Activated B cell treated with CpG ODN at 0.5 μM for 24 hours (primary cell): ENCODE data around the gene DDX3X. TPM values are rescaled to one million over a fixed set of nuclear protein-coding genes. Genes with fewer than 3 reads are reported as not detected.

Experiments
- ATAC-seq: fragments of 200-7000 bp; cut with Tn5 transposase; one replicate; pipeline ENCODE4 v1.10.0; 2021; ENCODE audit warnings: low read depth, mild to moderate bottlenecking, moderate library complexity
- CTCF ChIA-PET: fragments of 350-600 bp; sonication (Branson Sonifier 250); formaldehyde crosslinking; loops from one replicate; lab custom pipeline; 2021; ENCODE audit warnings: antibody characterized with exemption; lab: Charles Lee
- POLR2A ChIA-PET: fragments of 350-600 bp; sonication (Branson Sonifier 250); formaldehyde crosslinking; loops from one replicate; lab custom pipeline; 2021; ENCODE audit warnings: antibody characterized with exemption; lab: Charles Lee
- DNase-seq: peaks from one replicate; pipeline ENCODE4 v3.0.0; 2022
- H3K27ac Mint-ChIP-seq: one replicate; pipeline ENCODE4 v1.8.0; 2020; ENCODE audit warnings: mixed read lengths
- H3K27me3 Mint-ChIP-seq: one replicate; pipeline ENCODE4 v1.8.0; 2021; ENCODE audit warnings: mixed read lengths
- H3K36me3 Mint-ChIP-seq: one replicate; pipeline ENCODE4 v1.8.0; 2021; ENCODE audit warnings: low read depth, mixed read lengths
- H3K4me1 Mint-ChIP-seq: one replicate; pipeline ENCODE4 v1.8.0; 2021; ENCODE audit warnings: mixed read lengths
- H3K4me3 Mint-ChIP-seq: one replicate; pipeline ENCODE4 v1.8.0; 2020; ENCODE audit warnings: mild to moderate bottlenecking, mixed read lengths
- H3K9me3 Mint-ChIP-seq: one replicate; pipeline ENCODE4 v1.8.0; 2020; ENCODE audit warnings: mixed read lengths
- intact Hi-C: fragments of 100-400 bp; cut with micrococcal nuclease; formaldehyde crosslinking; loops from one replicate; pipeline ENCODE4 v1.15.1; 2024
- total RNA-seq: library from RNA; stranded (reverse); gene quantifications from 2 replicates; pipeline ENCODE4 v1.2.3, GENCODE V29; 2022
- TF ChIP-seq, protein P1 (sequence below): fragments of 200-600 bp; IDR thresholded peaks from one replicate; pipeline ENCODE4 v1.8.0; 2022; ENCODE audit warnings: antibody characterized with exemption, mild to moderate bottlenecking

Gene DDX3X
- total RNA-seq, 1 donor from 2014 or later = 247 TPM

DNA sequence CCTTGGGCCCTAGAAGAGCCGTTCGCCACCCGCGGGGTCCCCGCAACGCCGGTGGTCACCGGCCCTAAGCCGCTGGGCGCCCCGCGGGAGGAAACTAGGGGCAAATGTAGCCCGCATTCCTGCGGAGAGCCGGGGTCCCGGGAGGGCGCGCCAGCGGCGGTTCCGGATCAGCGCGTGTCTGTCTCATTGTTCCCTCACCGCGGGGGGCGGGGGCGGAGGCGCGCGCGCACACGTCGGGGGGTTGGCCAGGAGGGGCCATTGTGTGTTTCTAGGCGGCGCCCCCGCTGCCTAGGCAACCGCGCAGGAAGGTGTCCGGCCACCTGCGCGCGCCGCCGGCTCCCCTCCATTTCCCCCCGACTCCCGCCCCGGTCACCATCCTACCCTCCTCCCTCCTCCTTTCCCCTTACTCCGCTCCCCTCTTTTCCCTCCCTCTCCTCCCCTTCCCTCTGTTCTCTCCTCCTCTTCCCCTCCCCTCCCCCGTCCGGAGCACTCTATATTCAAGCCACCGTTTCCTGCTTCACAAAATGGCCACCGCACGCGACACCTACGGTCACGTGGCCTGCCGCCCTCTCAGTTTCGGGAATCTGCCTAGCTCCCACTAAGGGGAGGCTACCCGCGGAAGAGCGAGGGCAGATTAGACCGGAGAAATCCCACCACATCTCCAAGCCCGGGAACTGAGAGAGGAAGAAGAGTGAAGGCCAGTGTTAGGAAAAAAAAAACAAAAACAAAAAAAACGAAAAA lies 789 bp upstream of the DDX3X start:
- peak overlapping the region; percentile 99 for H3K27ac Mint-ChIP-seq
- intact Hi-C loops = loop anchor here (2.0 to 5.0 kb wide), 7 partner anchors 56 to 1609 kb away; partner anchors contain the start of genes CXorf38 and MED14
- CTCF ChIA-PET = interaction anchor here (0.8 kb wide), 1 partner anchor 426 kb away, joined by 3 read pairs; no protein-coding TSS in a partner anchor
- no peaks in the 10 kb centered on the region for H3K27me3 Mint-ChIP-seq
- H3K36me3 Mint-ChIP-seq = peaks cover 33% of the 10 kb centered on the region
- TF ChIP-seq, protein P1, sequence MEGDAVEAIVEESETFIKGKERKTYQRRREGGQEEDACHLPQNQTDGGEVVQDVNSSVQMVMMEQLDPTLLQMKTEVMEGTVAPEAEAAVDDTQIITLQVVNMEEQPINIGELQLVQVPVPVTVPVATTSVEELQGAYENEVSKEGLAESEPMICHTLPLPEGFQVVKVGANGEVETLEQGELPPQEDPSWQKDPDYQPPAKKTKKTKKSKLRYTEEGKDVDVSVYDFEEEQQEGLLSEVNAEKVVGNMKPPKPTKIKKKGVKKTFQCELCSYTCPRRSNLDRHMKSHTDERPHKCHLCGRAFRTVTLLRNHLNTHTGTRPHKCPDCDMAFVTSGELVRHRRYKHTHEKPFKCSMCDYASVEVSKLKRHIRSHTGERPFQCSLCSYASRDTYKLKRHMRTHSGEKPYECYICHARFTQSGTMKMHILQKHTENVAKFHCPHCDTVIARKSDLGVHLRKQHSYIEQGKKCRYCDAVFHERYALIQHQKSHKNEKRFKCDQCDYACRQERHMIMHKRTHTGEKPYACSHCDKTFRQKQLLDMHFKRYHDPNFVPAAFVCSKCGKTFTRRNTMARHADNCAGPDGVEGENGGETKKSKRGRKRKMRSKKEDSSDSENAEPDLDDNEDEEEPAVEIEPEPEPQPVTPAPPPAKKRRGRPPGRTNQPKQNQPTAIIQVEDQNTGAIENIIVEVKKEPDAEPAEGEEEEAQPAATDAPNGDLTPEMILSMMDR = no peak
- H3K4me1 Mint-ChIP-seq = peaks cover 39% of the 10 kb centered on the region
- ATAC-seq (peak; percentile 56), DNase-seq (peak; percentile 71)
- POLR2A ChIA-PET = interaction anchor here (0.5 to 1.5 kb wide), 17 partner anchors 12 to 1930 kb away, joined by 3 to 10 read pairs (median 4); partner anchors contain the start of genes MED14 and USP9X
- H3K9me3 Mint-ChIP-seq = no peaks in the 10 kb centered on the region
- H3K4me3 Mint-ChIP-seq = peak overlapping the region; percentile 93

DNA sequence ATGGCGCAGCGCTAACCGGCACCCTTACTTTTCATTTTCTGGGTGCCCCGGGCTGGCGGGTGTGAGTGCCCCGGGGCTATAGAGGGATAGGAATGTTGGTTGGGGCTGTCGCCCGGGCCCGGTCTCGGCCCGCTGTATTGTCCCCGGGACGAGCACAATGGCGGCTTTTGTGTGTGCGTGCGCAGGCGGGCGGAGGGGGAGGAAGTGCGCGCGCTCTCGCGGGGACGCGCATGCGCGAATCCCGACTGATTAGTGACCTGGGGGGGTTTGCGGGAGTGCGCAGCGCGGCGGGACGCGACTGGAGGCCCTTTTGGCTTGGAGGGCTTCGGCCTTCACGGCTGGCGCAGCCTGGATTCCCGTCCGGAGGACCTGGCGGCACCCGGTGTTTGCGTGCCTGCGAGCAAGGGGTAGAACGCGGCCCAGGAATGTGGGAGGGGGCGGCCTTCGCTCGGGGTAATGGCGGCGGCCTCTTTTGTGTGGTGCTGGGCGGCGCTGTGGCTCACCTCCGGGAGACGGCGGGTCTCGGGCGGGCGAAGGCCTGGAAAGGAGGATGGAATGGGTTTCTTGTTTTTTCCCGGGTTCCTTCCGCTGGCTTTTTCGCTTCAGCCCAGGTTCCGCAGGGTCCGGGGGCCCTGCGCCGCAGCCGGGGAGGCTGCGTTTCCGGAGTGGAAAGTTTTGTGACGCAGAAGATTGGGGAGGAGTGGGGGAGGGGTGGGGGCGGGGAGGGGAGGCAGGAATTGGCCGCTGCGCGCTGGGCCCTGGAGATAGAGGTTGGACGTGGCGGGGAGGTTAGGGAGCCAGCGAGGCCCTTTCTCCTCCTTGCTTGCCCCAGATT lies 618 bp downstream of the DDX3X start:
- peaks cover 43% of the 10 kb centered on the region for H3K36me3 Mint-ChIP-seq
- POLR2A ChIA-PET = interaction anchor here (0.9 to 1.5 kb wide), 5 partner anchors 19 to 599 kb away, joined by 3 to 10 read pairs (median 4); partner anchors contain the start of genes MED14 and USP9X
- peaks cover 50% of the 10 kb centered on the region for H3K4me1 Mint-ChIP-seq

DNA sequence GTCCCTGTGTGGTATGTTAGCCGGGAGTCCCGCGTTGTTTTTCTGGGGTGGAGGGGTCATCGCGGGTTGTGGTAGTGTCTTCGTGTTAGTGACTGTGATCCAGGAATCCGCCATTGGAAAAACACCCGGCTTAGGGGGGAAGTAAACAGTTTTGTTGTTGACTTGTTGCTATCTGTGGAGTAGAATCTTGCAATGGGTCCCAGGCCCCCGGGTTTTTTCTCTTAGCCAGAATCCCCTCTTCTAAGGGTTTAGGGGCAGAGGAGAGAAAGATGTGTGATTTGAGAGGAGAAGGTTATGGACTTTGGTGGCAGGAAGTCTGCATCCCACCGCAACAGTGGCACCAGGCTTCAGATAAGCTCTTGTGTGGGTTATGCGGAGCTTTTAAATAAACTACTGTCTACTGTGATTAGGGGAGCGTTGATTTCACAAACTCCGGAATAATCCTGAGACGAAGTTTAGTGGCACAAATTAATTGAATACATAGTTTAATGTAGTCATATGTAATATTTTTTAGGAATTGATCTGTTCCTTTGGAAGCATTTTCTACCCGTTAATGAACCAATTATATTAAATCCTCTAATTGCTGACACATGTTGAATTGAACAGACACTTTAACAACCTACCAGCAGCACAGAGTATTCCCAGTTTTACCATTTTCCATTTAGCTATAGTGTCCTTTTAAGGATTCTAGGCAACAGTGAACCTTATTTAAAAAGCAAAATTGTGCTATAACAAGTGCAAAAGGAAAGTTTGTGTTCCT lies 1.4 kb downstream of the DDX3X start:
- no peak for DNase-seq
- intact Hi-C loops = no loop called here
- TF ChIP-seq, protein P1 = no peak
- H3K27me3 Mint-ChIP-seq = no peaks in the 10 kb centered on the region
- H3K36me3 Mint-ChIP-seq = peaks cover 50% of the 10 kb centered on the region
- peak overlapping the region; percentile 99 for H3K27ac Mint-ChIP-seq
- H3K4me1 Mint-ChIP-seq = peaks cover 48% of the 10 kb centered on the region
- ATAC-seq = no peak
- H3K4me3 Mint-ChIP-seq = peak overlapping the region; percentile 93
- H3K9me3 Mint-ChIP-seq = no peaks in the 10 kb centered on the region
- ChIA-PET POLR2A (no interaction called here), CTCF (interaction anchor here (1.1 kb wide), 1 partner anchor 155 kb away, joined by 3 read pairs; no protein-coding TSS in a partner anchor)

More for the DNA sequence above, 618 bp downstream of the DDX3X start:
- Mint-ChIP-seq H3K27me3 (no peaks in the 10 kb centered on the region), H3K4me3 (peak overlapping the region; percentile 93), H3K9me3 (no peaks in the 10 kb centered on the region), H3K27ac (peak overlapping the region; percentile 99)
- intact Hi-C loops = loop anchor here (1.0 to 5.0 kb wide), 8 partner anchors 57 to 1608 kb away; partner anchors contain the start of gene MED14
- peak; percentile 72 for DNase-seq
- CTCF ChIA-PET = interaction anchor here (1.1 kb wide), 1 partner anchor 154 kb away, joined by 3 read pairs; no protein-coding TSS in a partner anchor
- ATAC-seq = peak; percentile 35
- TF ChIP-seq, protein P1 = no peak

GRCh38 chrX:41335958-41336331 lies 2.0 kb downstream of the DDX3X start:
- CTCF ChIA-PET = interaction anchor here (1.1 kb wide), 1 partner anchor 155 kb away, joined by 3 read pairs; no protein-coding TSS in a partner anchor
- intact Hi-C loops = loop anchor here (2.0 kb wide), 1 partner anchor 15 kb away; no protein-coding TSS in a partner anchor

More at GRCh38 chrX:41335958-41336331, 2.0 kb downstream of the DDX3X start:
- H3K36me3 Mint-ChIP-seq = peaks cover 52% of the 10 kb centered on the region
- no peak for DNase-seq
- H3K27ac Mint-ChIP-seq = peak overlapping the region; percentile 99
- peak overlapping the region; percentile 93 for H3K4me3 Mint-ChIP-seq
- ATAC-seq = no peak
- H3K27me3 Mint-ChIP-seq = no peaks in the 10 kb centered on the region
- H3K9me3 Mint-ChIP-seq = no peaks in the 10 kb centered on the region
- H3K4me1 Mint-ChIP-seq = peaks cover 45% of the 10 kb centered on the region
- POLR2A ChIA-PET = interaction anchor here (0.6 kb wide), 1 partner anchor 37 kb away, joined by 3 read pairs; no protein-coding TSS in a partner anchor
- TF ChIP-seq, protein P1 = no peak
